ENCODE measurements around the gene CNKSR3. TPM values are rescaled to one million over a fixed set of nuclear protein-coding genes. Genes with fewer than 3 reads are reported as not detected.

Gene CNKSR3
- polyA plus RNA-seq, 3 donors: not detected

GRCh38 chr6:154350293-154350692 lies 160.2 kb downstream of the CNKSR3 start:
- Histone ChIP-seq H3K9me3 (replicated peaks in 1 of 2; ENCODE audit: control insufficient read depth in 1 of 2, insufficient read depth in 1 of 2, low read length in 2 of 2) (peaks cover 6 to 9% of the 10 kb centered on the region in 2 donors), H3K27ac (ENCODE audit: low read depth in 1 of 2, low read length in 2 of 2) (peak overlapping the region in 1 of 2 donors; percentile 34), H3K4me1 (ENCODE audit: control insufficient read depth in 1 of 2, insufficient read depth in 2 of 2, low read length in 2 of 2) (peaks cover 39 to 47% of the 10 kb centered on the region in 2 donors), H3K79me2 (ENCODE audit: insufficient read depth, low read length) (peaks cover 97% of the 10 kb centered on the region), H3K27me3 (ENCODE audit: control insufficient read depth in 2 of 2, insufficient read depth in 2 of 2, low read length in 2 of 2) (no peaks in the 10 kb centered on the region), H3K9ac (ENCODE audit: insufficient read depth, low read length, poor library complexity, severe bottlenecking) (no peak overlapping the region), H3K36me3 (replicated peaks in 1 of 2; ENCODE audit: control insufficient read depth in 1 of 2, insufficient read depth in 2 of 2, low read length in 2 of 2) (peaks cover 13 to 24% of the 10 kb centered on the region in 2 donors), H3K4me3 (replicated peaks in 1 of 3; ENCODE audit: low read depth in 2 of 3, low read length in 3 of 3) (no peak overlapping the region), H4K20me1 (ENCODE audit: insufficient read depth, low read length) (peaks cover 45% of the 10 kb centered on the region), H2AFZ (ENCODE audit: insufficient read depth, low read depth, low read length, poor library complexity, severe bottlenecking) (no peak overlapping the region), H3K4me2 (replicated peaks; ENCODE audit: extremely low read depth, low read length, poor library complexity, severe bottlenecking) (no peak overlapping the region)
- Mint-ChIP-seq H3K36me3 (peaks cover 22 to 39% of the 10 kb centered on the region in 2 donors), H3K4me3 (no peak overlapping the region), H3K27me3 (ENCODE audit: low read depth in 3 of 3) (no peaks in the 10 kb centered on the region), H3K27ac (peak overlapping the region in 1 of 7 donors; percentile 51), H3K9me3 (peaks cover 7 to 16% (median 10%) of the 10 kb centered on the region in 7 donors), H3K4me1 (peaks cover 53% of the 10 kb centered on the region)
- no peak for DNase-seq
- intact Hi-C loops (cut with micrococcal nuclease): loop anchor here (5.0 to 10.0 kb wide), 2 partner anchors 198 to 215 kb away; no protein-coding TSS in a partner anchor
- TF ChIP-seq CTCF (IDR thresholded peaks at IDR 0.05): no peak
- WGBS (ENCODE audit: insufficient coverage): no CpG with 5 or more reads among the region's 3 CpGs

DNA sequence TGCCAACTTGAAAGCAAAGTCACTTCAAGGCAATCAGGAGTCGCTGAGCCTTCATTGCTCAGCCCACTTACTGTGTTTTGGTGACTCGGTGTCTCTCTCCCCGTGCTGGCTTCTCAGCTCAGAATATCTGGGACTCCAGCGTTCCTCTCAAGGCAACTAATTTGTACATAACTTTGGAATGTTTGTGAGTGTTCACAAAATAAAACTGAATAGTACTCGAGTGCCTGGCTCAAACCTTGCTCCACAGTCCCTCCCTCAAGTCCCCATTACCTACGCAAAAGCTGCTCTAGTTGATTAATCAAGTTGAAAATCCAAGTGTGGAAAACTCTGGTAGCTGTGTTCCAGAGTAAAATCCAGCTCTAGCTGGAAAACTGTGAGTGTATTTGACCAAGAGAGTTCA lies 162.5 kb downstream of the CNKSR3 start:
- intact Hi-C loops (cut with micrococcal nuclease): no loop called here
- Histone ChIP-seq H3K79me2 (ENCODE audit: insufficient read depth, low read length) (peaks cover 100% of the 10 kb centered on the region), H3K9me3 (replicated peaks in 1 of 2; ENCODE audit: control insufficient read depth in 1 of 2, insufficient read depth in 1 of 2, low read length in 2 of 2) (peaks cover 6 to 9% of the 10 kb centered on the region in 2 donors), H3K4me2 (replicated peaks; ENCODE audit: extremely low read depth, low read length, poor library complexity, severe bottlenecking) (no peak overlapping the region), H3K27me3 (ENCODE audit: control insufficient read depth in 2 of 2, insufficient read depth in 2 of 2, low read length in 2 of 2) (no peaks in the 10 kb centered on the region), H3K36me3 (replicated peaks in 1 of 2; ENCODE audit: control insufficient read depth in 1 of 2, insufficient read depth in 2 of 2, low read length in 2 of 2) (peaks cover 19 to 28% of the 10 kb centered on the region in 2 donors), H3K4me1 (ENCODE audit: control insufficient read depth in 1 of 2, insufficient read depth in 2 of 2, low read length in 2 of 2) (peaks cover 31 to 46% of the 10 kb centered on the region in 2 donors), H3K9ac (ENCODE audit: insufficient read depth, low read length, poor library complexity, severe bottlenecking) (no peak overlapping the region), H2AFZ (ENCODE audit: insufficient read depth, low read depth, low read length, poor library complexity, severe bottlenecking) (no peak overlapping the region), H3K27ac (ENCODE audit: low read depth in 1 of 2, low read length in 2 of 2) (peak overlapping the region in 1 of 2 donors; percentile 23), H3K4me3 (replicated peaks in 1 of 3; ENCODE audit: low read depth in 2 of 3, low read length in 3 of 3) (no peak overlapping the region), H4K20me1 (ENCODE audit: insufficient read depth, low read length) (peaks cover 41% of the 10 kb centered on the region)
- DNase-seq: no peak
- no peaks in the 10 kb centered on the region for H3K27me3 Mint-ChIP-seq (ENCODE audit: low read depth in 3 of 3)
- peaks cover 7 to 12% (median 10%) of the 10 kb centered on the region in 7 donors for H3K9me3 Mint-ChIP-seq
- H3K4me3 Mint-ChIP-seq: no peak overlapping the region
- no CpG with 5 or more reads among the region's 6 CpGs for WGBS (ENCODE audit: insufficient coverage)
- peaks cover 26 to 40% of the 10 kb centered on the region in 2 donors for H3K36me3 Mint-ChIP-seq
- H3K27ac Mint-ChIP-seq: peak overlapping the region in 1 of 7 donors; percentile 56
- peaks cover 49% of the 10 kb centered on the region for H3K4me1 Mint-ChIP-seq
- TF ChIP-seq CTCF (IDR thresholded peaks at IDR 0.05): no peak

Data from CD14-positive monocyte (primary cell).